Activated naive CD4-positive, alpha-beta T cell treated with anti-CD3 and anti-CD28 coated beads, Interleukin-2, amount 50 U/mL, for 24 hours (primary cell): ENCODE results near the gene ZNF17.

Source experiments
- H3K27ac Mint-ChIP-seq: one replicate; pipeline ENCODE4 v1.8.0; 2021; ENCODE audit warnings: mild to moderate bottlenecking, mixed read lengths
- H3K27me3 Mint-ChIP-seq: one replicate; pipeline ENCODE4 v1.8.0; 2021; ENCODE audit warnings: mixed read lengths
- H3K36me3 Mint-ChIP-seq: one replicate; pipeline ENCODE4 v1.8.0; 2021; ENCODE audit warnings: mixed read lengths
- H3K4me1 Mint-ChIP-seq: one replicate; pipeline ENCODE4 v1.8.0; 2021; ENCODE audit warnings: mixed read lengths
- H3K4me3 Mint-ChIP-seq: one replicate; pipeline ENCODE4 v1.8.0; 2021; ENCODE audit warnings: mild to moderate bottlenecking, mixed read lengths
- H3K9me3 Mint-ChIP-seq: one replicate; pipeline ENCODE4 v1.8.0; 2021; ENCODE audit warnings: mixed read lengths

Gene ZNF17

DNA sequence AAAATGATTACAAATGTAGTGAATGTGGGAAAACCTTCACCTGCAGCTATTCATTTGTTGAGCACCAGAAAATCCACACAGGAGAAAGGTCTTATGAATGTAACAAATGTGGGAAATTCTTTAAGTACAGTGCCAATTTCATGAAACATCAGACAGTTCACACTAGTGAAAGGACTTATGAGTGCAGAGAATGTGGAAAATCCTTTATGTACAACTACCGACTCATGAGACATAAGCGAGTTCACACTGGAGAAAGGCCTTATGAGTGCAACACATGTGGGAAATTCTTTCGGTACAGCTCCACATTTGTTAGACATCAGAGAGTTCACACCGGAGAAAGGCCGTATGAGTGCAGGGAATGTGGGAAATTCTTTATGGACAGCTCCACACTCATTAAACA lies 12.1 kb upstream of the ZNF17 start:
- H3K4me1 Mint-ChIP-seq, result peaks cover 12% of the 10 kb centered on the region
- no peak overlapping the region for H3K27ac Mint-ChIP-seq
- H3K4me3 Mint-ChIP-seq, result no peak overlapping the region
- H3K27me3 Mint-ChIP-seq, result no peaks in the 10 kb centered on the region
- H3K9me3 Mint-ChIP-seq, result peaks cover 21% of the 10 kb centered on the region
- peaks cover 71% of the 10 kb centered on the region for H3K36me3 Mint-ChIP-seq

DNA sequence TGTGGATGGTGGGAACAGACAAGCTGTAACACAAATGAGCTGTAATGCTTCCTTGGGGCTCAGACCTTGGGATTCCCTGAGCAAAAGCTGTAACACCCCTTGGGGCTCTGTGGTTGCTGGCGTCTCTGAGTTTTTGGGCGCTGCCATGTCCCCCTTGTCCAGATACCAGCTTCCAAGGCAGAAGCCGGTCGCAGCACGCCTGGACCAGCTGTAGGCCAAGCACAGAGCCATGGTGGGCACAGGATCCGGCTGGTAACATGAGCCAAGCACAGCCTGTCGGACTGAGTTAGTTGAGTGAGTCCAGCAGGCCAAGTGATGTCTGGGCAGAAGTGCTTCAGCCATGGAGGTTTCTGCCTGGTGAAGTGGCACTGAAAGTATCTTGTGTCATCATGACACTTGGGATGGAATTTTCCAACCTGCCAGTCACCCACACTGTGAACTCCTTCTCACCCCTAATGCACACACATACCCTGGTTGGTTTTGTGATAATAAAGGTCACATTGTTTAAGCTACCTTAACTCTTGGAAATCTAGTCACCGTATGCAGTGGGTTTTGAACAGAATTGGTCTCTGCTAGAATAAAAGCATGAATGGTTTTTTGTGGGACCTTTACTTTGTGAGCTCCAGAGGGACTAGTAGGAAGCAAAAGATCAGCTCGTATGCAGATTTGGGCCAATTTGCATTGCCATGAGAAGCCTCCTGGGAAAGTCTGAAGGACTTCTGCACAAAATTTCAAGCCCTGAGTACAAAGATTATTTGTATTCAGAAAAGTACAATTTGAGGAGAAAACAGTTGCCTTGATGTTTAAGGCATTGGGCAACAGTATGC lies 7.0 kb upstream of the ZNF17 start:
- Mint-ChIP-seq H3K4me1 (peaks cover 6% of the 10 kb centered on the region), H3K9me3 (peaks cover 5% of the 10 kb centered on the region), H3K4me3 (no peak overlapping the region), H3K27me3 (no peaks in the 10 kb centered on the region), H3K36me3 (peaks cover 21% of the 10 kb centered on the region), H3K27ac (no peak overlapping the region)

DNA sequence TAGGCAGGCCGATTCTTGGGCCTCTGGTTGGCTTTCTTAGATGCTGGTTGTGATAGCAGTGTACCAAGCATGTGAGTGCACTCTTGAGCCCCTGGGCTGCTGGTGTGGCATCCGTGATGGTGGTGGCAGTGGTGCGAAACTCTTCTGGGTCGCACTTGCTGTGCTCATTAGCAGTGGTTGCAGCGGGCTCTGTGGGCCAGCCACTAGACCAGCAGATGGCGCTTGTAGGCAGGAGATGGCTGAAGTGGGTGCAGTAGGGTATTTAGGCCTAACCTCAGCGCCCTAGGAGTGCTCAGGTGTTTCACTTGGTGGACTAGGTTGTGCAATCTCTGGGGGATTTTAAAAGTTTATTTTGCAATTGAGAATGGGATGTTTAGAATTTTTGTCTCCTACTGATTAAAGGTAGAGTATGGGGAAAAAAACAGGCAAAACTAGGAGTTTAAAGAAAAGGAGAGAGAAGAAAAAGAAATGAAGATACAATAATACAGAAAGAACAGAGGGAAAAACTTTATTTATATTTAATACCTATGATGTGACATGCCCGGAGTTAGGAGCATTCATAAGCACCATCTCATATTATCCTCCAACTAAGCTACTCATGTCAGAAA lies 4.3 kb upstream of the ZNF17 start:
- no peak overlapping the region for H3K4me3 Mint-ChIP-seq
- no peaks in the 10 kb centered on the region for H3K27me3 Mint-ChIP-seq
- peaks cover 5% of the 10 kb centered on the region for H3K9me3 Mint-ChIP-seq
- H3K36me3 Mint-ChIP-seq, result peaks cover 5% of the 10 kb centered on the region
- H3K4me1 Mint-ChIP-seq, result peaks cover 18% of the 10 kb centered on the region
- H3K27ac Mint-ChIP-seq, result peak overlapping the region; percentile 32

DNA sequence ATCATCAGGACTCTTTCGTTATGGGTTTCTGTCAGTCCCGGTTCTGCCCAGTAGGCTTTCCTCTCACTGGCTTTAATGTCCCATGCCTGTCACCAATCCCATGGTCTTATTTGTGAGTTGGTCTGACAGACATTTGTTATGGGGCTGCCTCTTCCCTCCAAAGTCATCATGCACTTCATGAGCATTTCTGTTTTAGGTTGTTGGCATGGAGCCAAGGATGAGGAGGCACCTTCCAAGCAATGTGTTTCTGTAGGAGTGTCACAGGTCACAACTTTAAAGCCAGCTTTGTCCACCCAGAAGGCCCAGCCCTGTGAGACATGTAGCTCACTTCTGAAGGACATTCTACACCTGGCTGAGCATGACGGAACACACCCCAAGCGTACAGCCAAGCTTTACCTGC lies 8.5 kb downstream of the ZNF17 start:
- Mint-ChIP-seq H3K27ac (no peak overlapping the region), H3K4me3 (no peak overlapping the region), H3K9me3 (peaks cover 39% of the 10 kb centered on the region), H3K27me3 (no peaks in the 10 kb centered on the region), H3K4me1 (peaks cover 13% of the 10 kb centered on the region), H3K36me3 (peaks cover 63% of the 10 kb centered on the region)

DNA sequence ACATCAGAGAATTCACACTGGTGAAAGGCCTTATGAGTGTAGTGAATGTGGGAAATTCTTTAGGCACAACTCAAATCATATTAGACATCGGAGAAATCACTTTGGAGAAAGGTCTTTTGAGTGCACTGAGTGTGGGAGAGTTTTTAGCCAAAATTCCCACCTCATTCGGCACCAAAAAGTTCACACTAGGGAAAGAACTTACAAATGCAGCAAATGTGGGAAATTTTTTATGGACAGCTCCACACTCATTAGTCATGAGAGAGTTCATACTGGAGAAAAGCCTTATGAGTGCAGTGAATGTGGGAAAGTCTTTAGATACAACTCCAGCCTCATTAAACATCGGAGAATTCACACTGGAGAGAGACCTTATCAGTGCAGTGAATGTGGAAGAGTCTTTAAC lies 10.1 kb downstream of the ZNF17 start:
- peaks cover 27% of the 10 kb centered on the region for H3K9me3 Mint-ChIP-seq
- H3K4me3 Mint-ChIP-seq, result no peak overlapping the region
- peaks cover 2% of the 10 kb centered on the region for H3K4me1 Mint-ChIP-seq
- H3K27ac Mint-ChIP-seq, result no peak overlapping the region
- peaks cover 50% of the 10 kb centered on the region for H3K36me3 Mint-ChIP-seq
- no peaks in the 10 kb centered on the region for H3K27me3 Mint-ChIP-seq

DNA sequence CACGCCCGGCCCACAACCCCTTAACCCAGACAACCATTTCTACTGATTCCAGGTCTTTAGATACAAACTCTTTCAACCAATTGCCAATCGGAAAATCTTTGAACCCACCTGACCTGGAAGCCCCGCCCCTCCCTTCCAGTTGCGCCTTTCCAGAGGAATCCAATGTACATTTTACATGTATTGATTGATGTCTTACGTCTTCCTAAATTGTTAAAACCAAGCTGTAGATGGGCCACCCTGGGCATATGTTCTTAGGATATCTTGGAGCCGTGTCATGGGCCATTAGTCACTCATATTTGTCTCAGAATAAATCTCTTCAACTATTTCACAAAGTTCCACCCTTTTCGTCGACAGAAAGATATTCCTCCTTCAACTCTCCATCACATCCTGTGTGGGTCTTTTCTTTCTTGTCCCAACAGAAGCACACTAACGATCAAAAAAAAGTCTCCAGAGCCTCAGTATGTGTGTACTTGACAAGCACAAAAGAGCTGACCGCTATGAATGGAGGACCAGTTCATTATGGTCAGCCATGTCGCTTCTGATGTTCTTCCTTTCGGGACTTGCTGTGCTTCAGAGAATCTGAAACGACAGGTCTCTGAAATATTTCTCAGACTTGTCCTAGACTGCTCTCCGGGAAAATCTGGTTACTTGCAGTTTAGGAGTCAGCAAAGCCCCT lies 23.6 kb downstream of the ZNF17 start:
- Mint-ChIP-seq H3K27ac (peak overlapping the region; percentile 99), H3K36me3 (peaks cover 26% of the 10 kb centered on the region), H3K27me3 (no peaks in the 10 kb centered on the region), H3K9me3 (peaks cover 18% of the 10 kb centered on the region), H3K4me3 (peak overlapping the region; percentile 93), H3K4me1 (peaks cover 31% of the 10 kb centered on the region)

DNA sequence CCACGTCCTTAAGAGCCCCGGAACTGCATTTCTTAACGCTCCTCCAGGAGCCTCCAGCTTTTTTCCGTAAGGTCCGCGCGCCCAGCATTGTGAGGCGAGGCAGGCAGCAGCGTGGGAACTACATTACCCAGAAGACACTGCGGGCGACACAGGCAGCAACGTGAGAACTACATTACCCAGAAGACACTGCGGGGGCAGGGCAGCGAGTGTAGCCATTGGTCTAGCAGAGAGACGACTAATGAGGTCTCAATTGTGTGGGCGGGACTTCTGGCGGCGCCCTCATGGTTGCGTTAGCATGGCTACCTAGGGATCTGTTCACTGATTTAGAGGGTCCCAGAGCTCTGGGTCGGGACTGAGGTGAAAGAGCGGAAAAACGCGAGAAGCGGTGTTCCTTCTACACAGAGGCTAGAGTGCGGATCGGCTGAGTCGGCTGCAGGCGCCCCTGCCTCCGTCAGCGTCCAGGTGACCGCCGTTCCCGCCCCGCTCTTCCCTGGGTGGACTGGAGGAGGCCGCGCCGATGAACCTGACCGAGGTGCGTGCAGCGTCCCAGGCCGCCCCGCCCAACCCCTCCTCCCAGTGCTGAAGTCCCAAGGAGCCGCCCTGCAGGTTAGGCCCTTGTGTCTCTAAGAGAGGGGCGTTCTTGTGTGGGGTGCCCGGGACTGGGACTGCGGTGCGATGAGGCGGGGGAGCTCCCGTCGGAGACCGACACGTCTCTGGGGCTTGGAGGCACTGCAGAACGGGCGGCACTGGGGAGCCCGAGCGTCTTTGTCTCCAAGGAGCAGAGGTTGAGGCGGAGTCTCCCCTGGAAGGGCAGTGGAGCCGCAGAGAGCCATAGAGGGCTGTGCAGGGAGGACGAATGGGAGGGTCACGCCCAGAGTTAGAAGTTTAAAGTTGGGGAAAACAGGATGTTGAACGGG lies 24.4 kb downstream of the ZNF17 start, which contains the start of gene ZNF749:
ZNF749 (plus strand) TSS at position 264 of the 917 bp plus-strand sequence; CDS start at position 518, 254 bp downstream.
- H3K36me3 Mint-ChIP-seq, result peaks cover 34% of the 10 kb centered on the region
- H3K4me3 Mint-ChIP-seq, result peak within 1 kb of the TSS; percentile 93
- H3K27ac Mint-ChIP-seq, result peak within 1 kb of the TSS; percentile 99

DNA sequence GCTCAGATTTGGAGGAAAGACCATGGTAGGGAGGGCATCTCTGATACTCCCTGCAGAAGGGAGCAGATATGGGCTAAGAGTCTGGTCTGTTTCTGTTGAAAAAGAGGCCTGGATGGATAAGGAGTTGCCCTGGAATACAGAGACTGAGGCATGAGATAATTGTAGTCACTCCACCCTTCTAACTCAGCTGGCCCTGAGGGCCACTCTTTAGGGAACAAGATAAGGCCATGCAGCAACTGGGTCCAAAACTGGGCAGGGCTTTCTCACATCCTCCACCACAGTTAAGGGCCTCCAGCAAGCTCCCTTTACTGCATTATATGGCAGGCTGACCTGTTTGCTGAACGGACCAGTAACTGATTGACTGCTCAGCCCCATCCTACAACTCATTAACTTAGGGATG lies 25.5 kb downstream of the ZNF17 start:
- Mint-ChIP-seq H3K4me1 (peaks cover 38% of the 10 kb centered on the region), H3K27ac (peak overlapping the region; percentile 31), H3K36me3 (peaks cover 42% of the 10 kb centered on the region), H3K9me3 (peaks cover 30% of the 10 kb centered on the region), H3K4me3 (peak overlapping the region; percentile 93), H3K27me3 (no peaks in the 10 kb centered on the region)

More for the DNA sequence above, 24.4 kb downstream of the ZNF17 start, which contains the start of gene ZNF749:
- Mint-ChIP-seq H3K4me1 (peaks cover 35% of the 10 kb centered on the region), H3K9me3 (peaks cover 26% of the 10 kb centered on the region), H3K27me3 (no peaks in the 10 kb centered on the region)

DNA sequence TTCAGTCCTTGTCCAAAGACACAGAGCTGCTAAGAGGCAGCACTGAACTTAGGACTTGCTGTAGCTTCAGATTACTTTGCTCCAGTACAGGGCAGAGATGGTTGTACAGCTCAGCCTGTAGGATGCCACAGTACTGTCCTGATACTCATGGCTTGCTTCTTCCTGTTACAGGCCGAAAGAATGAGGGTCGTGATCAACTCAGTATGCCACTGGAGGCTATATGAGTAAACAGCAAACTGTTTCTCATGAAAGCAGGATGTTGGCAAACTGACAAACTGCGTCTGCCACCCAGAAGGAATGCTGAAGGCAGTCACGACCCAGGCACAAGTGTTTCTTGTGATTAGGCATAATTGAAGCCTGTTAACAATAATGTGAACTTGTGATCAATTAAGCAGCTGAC lies 27.0 kb downstream of the ZNF17 start:
- H3K4me3 Mint-ChIP-seq, result no peak overlapping the region
- peaks cover 42% of the 10 kb centered on the region for H3K9me3 Mint-ChIP-seq
- no peak overlapping the region for H3K27ac Mint-ChIP-seq
- no peaks in the 10 kb centered on the region for H3K27me3 Mint-ChIP-seq
- H3K4me1 Mint-ChIP-seq, result peaks cover 38% of the 10 kb centered on the region
- H3K36me3 Mint-ChIP-seq, result peaks cover 56% of the 10 kb centered on the region

DNA sequence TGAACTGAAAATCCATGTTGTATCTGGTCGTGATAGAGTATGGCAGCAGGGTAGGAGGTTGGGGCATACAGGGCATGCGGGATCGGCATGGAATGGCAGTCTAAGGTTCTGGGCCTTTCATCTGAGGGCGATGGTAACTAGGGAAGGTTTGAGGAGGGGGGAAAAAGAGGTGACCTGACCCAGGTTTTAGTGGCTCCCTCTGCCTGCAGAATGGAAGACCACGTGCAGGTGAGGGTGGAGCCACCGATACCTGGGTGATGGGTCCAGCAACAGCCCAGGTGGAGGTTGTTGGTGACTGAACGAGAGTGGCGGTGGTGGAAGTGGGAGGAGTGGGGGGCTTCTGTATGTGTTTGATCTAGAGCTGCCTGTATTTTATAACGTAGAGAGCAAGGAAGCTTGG lies 28.0 kb downstream of the ZNF17 start:
- H3K27ac Mint-ChIP-seq, result no peak overlapping the region
- H3K4me1 Mint-ChIP-seq, result peaks cover 38% of the 10 kb centered on the region
- no peaks in the 10 kb centered on the region for H3K27me3 Mint-ChIP-seq
- H3K36me3 Mint-ChIP-seq, result peaks cover 66% of the 10 kb centered on the region
- peaks cover 43% of the 10 kb centered on the region for H3K9me3 Mint-ChIP-seq
- H3K4me3 Mint-ChIP-seq, result no peak overlapping the region

DNA sequence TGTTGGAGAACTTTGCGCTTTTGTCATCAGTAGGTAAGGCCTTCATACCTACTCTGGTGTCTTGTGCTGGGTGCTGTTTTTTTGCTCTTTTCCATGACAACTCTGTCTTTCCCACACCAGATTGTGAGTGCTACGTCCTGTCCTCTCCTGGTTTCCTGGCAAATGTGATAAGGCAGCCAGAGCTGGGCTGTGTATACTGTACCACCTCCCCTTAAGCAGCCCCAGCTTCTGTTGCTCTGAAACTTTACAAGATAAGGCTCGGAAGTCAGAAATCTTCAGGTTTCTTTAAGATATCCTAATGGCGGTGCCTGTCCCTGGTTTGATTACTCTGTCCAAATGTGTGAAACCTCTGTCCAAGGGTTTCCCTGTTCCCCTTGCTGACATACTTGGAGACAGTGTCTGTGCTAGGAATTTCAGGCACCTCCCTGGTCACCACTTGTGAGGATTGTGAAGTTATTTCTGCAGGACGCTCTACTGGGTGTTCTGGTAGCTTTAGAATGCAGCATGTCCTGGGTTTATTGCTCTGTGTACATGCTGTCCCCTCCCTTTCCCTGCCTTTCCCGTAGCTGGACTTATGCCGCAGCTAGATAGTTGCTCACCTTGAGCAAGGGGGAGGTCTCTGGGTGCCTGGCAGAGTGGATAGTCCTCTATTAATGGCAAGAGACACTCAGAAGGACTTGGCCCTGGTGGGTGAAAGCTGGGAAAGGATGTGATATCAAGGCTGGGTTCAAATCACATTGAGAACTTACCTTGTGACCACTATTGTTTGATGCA lies 31.2 kb downstream of the ZNF17 start:
- no peak overlapping the region for H3K27ac Mint-ChIP-seq
- H3K4me3 Mint-ChIP-seq, result no peak overlapping the region
- peaks cover 15% of the 10 kb centered on the region for H3K4me1 Mint-ChIP-seq
- no peaks in the 10 kb centered on the region for H3K27me3 Mint-ChIP-seq
- peaks cover 44% of the 10 kb centered on the region for H3K9me3 Mint-ChIP-seq
- peaks cover 71% of the 10 kb centered on the region for H3K36me3 Mint-ChIP-seq

DNA sequence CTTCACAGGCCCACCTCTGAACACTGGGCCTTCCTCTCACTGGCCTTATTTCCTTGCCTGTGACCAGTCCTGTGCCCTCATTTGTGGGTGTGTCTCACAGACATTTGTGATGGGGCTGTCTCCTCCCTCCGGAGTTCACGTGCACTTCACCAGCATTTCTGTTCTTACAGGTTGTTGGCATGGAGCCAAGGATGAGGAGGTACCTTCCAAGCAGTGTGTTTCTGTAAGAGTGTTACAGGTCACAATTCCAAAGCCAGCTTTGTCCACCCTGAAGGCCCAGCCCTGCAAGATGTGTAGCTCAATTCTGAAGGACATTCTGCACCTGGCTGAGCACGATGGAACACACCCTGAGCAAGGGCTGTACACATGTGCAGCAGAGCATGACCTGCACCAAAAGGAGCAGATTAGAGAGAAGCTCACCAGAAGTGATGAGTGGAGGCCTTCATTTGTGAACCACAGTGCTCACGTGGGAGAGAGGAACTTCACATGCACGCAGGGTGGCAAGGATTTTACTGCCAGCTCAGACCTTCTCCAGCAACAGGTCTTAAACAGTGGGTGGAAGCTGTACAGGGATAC lies 32.2 kb downstream of the ZNF17 start:
- H3K27me3 Mint-ChIP-seq, result no peaks in the 10 kb centered on the region
- peaks cover 15% of the 10 kb centered on the region for H3K4me1 Mint-ChIP-seq
- peaks cover 43% of the 10 kb centered on the region for H3K9me3 Mint-ChIP-seq
- no peak overlapping the region for H3K27ac Mint-ChIP-seq
- no peak overlapping the region for H3K4me3 Mint-ChIP-seq
- peaks cover 67% of the 10 kb centered on the region for H3K36me3 Mint-ChIP-seq

DNA sequence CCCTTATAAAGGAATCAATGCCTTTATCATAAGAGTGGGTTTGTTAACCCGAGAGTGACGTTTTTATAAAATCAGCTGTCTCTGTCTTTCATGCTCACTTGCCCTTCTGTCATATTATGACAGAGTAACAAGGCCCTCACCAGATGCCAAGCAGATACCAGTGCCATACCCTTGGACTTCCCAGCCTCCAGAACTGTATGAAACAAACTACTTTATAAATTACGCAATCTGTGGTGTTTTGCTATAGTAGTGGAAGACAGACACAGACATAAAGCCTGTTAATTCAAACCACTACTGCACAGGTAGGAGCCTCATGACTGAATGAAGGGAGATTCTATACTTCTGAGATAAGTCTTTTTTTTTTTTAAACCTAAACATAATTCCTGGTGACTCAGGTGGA lies 41.3 kb downstream of the ZNF17 start:
- peaks cover 27% of the 10 kb centered on the region for H3K9me3 Mint-ChIP-seq
- H3K4me1 Mint-ChIP-seq, result no peaks in the 10 kb centered on the region
- H3K4me3 Mint-ChIP-seq, result no peak overlapping the region
- no peaks in the 10 kb centered on the region for H3K27me3 Mint-ChIP-seq
- H3K36me3 Mint-ChIP-seq, result peaks cover 42% of the 10 kb centered on the region
- H3K27ac Mint-ChIP-seq, result no peak overlapping the region

DNA sequence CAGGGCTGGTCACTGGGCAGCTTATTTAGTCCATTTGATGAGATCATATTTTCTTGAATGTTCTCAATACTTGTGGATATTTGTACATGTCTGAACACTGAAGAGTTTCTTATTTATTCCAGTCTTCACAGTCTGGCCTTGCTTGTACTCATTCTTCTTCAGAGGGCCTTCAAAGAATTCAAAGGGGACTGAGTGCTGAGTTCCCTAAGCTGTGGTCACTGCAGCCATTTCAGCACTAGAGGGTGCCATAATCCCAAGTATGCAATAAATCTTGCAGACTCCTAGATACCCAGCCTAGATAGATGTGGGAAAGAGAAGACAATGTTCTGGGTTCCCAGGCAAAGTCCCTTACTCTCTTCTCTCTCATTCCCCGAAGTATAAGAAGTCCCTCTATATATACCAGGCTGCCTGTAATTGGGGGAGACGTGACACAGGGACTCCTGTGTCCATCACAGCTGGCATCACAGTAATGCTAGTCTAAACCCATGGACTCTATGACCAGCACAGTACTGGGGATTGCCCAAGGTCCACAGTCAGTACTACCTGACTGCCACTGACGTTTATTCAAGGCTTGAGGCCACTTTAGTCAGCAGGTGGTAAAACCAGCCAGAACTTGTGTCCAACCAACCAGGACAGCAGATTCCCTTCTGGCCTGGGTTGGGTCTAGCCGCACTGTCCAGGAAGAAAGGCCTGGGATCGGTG lies 54.9 kb downstream of the ZNF17 start:
- Mint-ChIP-seq H3K27ac (no peak overlapping the region), H3K9me3 (peaks cover 47% of the 10 kb centered on the region), H3K27me3 (no peaks in the 10 kb centered on the region), H3K4me1 (no peaks in the 10 kb centered on the region), H3K4me3 (no peak overlapping the region), H3K36me3 (peaks cover 45% of the 10 kb centered on the region)
